Measurements from ENCODE around the gene GPR158.

The GPR158 gene

DNA sequence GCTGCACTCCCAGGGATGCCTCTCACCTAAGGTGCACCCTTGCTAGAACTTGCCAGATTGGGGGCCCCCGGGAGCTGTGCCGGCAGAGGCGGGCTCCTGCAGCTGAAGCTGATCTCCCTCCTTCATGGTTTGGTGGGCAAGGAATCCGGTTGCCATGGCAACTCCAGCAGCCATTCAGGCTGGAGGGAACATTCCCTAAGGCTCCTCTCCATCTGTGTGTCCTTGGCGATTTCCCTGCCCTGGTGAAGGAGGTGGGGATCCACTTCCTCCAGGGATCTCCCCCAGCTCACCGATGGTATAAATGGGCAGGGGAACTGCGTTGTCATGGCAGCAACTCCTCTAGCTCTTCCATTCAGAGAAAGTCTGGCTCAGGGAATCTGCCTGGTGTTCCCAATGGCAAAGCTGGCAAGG is 49.6 kb upstream of the GPR158 start:
- no peak for ATAC-seq
- TF ChIP-seq, protein P1, sequence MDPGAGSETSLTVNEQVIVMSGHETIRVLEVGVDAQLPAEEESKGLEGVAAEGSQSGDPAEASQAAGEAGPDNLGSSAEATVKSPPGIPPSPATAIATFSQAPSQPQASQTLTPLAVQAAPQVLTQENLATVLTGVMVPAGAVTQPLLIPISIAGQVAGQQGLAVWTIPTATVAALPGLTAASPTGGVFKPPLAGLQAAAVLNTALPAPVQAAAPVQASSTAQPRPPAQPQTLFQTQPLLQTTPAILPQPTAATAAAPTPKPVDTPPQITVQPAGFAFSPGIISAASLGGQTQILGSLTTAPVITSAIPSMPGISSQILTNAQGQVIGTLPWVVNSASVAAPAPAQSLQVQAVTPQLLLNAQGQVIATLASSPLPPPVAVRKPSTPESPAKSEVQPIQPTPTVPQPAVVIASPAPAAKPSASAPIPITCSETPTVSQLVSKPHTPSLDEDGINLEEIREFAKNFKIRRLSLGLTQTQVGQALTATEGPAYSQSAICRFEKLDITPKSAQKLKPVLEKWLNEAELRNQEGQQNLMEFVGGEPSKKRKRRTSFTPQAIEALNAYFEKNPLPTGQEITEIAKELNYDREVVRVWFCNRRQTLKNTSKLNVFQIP (CRISPR knock-in tag; IDR thresholded peaks at IDR 0.05; ENCODE audit: borderline replicate concordance, low read depth): no peak
- TF ChIP-seq, protein P2, sequence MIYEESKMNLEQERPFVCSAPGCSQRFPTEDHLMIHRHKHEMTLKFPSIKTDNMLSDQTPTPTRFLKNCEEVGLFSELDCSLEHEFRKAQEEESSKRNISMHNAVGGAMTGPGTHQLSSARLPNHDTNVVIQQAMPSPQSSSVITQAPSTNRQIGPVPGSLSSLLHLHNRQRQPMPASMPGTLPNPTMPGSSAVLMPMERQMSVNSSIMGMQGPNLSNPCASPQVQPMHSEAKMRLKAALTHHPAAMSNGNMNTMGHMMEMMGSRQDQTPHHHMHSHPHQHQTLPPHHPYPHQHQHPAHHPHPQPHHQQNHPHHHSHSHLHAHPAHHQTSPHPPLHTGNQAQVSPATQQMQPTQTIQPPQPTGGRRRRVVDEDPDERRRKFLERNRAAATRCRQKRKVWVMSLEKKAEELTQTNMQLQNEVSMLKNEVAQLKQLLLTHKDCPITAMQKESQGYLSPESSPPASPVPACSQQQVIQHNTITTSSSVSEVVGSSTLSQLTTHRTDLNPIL (CRISPR knock-in tag; IDR thresholded peaks at IDR 0.05; ENCODE audit: low read depth): no peak
- TF ChIP-seq ARNTL (CRISPR knock-in tag; IDR thresholded peaks at IDR 0.05; ENCODE audit: borderline replicate concordance, low read depth) (no peak), TOX (CRISPR knock-in tag; IDR thresholded peaks at IDR 0.05; ENCODE audit: borderline replicate concordance) (no peak), ZC3H10 (CRISPR knock-in tag; IDR thresholded peaks at IDR 0.05) (no peak), PPARA (CRISPR knock-in tag; IDR thresholded peaks at IDR 0.05; ENCODE audit: borderline replicate concordance) (no peak), OSR1 (CRISPR knock-in tag; IDR thresholded peaks at IDR 0.05) (no peak), ZFP30 (CRISPR knock-in tag; IDR thresholded peaks at IDR 0.05) (no peak), CSDC2 (CRISPR knock-in tag; IDR thresholded peaks at IDR 0.05) (no peak), ZNF565 (CRISPR knock-in tag; conservative IDR thresholded peaks at IDR 0.05; ENCODE audit: low read depth) (no peak), ZNF70 (CRISPR knock-in tag; IDR thresholded peaks at IDR 0.05) (no peak), SNAI2 (CRISPR knock-in tag; IDR thresholded peaks at IDR 0.05) (no peak), BACH2 (CRISPR knock-in tag; IDR thresholded peaks at IDR 0.05; ENCODE audit: borderline replicate concordance) (no peak), TCF4 (CRISPR knock-in tag; IDR thresholded peaks at IDR 0.05; ENCODE audit: borderline replicate concordance) (no peak), ESRRG (CRISPR knock-in tag; IDR thresholded peaks at IDR 0.05) (no peak), RARB (CRISPR knock-in tag; IDR thresholded peaks at IDR 0.05) (no peak), ZFP3 (CRISPR knock-in tag; IDR thresholded peaks at IDR 0.05) (no peak), ISL1 (CRISPR knock-in tag; IDR thresholded peaks at IDR 0.05) (no peak)
- TF ChIP-seq, protein P3, sequence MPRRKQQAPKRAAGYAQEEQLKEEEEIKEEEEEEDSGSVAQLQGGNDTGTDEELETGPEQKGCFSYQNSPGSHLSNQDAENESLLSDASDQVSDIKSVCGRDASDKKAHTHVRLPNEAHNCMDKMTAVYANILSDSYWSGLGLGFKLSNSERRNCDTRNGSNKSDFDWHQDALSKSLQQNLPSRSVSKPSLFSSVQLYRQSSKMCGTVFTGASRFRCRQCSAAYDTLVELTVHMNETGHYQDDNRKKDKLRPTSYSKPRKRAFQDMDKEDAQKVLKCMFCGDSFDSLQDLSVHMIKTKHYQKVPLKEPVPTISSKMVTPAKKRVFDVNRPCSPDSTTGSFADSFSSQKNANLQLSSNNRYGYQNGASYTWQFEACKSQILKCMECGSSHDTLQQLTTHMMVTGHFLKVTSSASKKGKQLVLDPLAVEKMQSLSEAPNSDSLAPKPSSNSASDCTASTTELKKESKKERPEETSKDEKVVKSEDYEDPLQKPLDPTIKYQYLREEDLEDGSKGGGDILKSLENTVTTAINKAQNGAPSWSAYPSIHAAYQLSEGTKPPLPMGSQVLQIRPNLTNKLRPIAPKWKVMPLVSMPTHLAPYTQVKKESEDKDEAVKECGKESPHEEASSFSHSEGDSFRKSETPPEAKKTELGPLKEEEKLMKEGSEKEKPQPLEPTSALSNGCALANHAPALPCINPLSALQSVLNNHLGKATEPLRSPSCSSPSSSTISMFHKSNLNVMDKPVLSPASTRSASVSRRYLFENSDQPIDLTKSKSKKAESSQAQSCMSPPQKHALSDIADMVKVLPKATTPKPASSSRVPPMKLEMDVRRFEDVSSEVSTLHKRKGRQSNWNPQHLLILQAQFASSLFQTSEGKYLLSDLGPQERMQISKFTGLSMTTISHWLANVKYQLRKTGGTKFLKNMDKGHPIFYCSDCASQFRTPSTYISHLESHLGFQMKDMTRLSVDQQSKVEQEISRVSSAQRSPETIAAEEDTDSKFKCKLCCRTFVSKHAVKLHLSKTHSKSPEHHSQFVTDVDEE (CRISPR knock-in tag; IDR thresholded peaks at IDR 0.05): no peak
- TF ChIP-seq, protein P4, sequence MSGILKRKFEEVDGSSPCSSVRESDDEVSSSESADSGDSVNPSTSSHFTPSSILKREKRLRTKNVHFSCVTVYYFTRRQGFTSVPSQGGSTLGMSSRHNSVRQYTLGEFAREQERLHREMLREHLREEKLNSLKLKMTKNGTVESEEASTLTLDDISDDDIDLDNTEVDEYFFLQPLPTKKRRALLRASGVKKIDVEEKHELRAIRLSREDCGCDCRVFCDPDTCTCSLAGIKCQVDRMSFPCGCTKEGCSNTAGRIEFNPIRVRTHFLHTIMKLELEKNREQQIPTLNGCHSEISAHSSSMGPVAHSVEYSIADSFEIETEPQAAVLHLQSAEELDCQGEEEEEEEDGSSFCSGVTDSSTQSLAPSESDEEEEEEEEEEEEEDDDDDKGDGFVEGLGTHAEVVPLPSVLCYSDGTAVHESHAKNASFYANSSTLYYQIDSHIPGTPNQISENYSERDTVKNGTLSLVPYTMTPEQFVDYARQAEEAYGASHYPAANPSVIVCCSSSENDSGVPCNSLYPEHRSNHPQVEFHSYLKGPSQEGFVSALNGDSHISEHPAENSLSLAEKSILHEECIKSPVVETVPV (CRISPR knock-in tag; IDR thresholded peaks at IDR 0.05): no peak

DNA sequence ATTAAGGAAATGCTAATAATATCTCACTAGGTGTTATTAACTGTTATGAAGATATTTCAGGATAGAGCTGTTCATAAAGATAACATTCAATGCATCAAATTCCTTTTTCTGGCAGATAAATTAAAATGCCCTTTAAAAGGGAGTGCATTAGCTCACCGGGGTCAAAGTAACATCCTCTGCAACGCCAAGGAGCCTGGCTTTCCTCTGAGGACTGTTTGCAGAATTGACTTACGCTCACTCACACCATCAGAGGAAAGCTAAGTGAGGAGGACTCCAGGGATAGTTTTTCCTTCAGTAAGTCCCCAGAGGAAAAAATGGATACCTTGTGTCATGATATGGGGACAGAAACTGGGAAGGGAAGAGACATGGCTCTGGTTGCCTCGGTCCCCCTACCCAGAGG is 45.2 kb upstream of the GPR158 start:
- no peak for TF ChIP-seq ARNTL (CRISPR knock-in tag; IDR thresholded peaks at IDR 0.05; ENCODE audit: borderline replicate concordance, low read depth)
- ATAC-seq: no peak

DNA sequence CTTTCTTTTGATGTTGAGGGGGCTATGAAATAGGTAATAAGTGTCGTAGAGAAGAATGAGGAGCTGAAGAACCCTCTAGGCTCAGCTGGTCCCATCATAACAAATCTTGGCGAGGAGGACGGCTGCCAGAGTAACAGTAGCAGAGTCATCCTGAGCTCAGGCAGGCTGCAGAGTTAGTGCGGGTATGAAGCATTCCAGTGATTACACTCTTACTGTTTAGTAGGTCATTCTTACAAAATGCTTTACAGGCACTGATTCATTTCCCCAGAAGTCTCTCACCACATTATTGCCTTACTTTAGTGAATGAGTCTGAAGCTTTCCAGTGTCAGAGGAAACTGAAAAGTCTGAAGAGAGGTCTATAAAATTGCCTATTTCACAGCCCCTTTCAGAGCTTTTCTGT is 43.9 kb upstream of the GPR158 start:
- ATAC-seq: no peak

More for the DNA sequence above, 43.9 kb upstream of the GPR158 start:
- TF ChIP-seq, protein P1 (CRISPR knock-in tag; IDR thresholded peaks at IDR 0.05; ENCODE audit: borderline replicate concordance, low read depth): no peak
- TF ChIP-seq, protein P5, sequence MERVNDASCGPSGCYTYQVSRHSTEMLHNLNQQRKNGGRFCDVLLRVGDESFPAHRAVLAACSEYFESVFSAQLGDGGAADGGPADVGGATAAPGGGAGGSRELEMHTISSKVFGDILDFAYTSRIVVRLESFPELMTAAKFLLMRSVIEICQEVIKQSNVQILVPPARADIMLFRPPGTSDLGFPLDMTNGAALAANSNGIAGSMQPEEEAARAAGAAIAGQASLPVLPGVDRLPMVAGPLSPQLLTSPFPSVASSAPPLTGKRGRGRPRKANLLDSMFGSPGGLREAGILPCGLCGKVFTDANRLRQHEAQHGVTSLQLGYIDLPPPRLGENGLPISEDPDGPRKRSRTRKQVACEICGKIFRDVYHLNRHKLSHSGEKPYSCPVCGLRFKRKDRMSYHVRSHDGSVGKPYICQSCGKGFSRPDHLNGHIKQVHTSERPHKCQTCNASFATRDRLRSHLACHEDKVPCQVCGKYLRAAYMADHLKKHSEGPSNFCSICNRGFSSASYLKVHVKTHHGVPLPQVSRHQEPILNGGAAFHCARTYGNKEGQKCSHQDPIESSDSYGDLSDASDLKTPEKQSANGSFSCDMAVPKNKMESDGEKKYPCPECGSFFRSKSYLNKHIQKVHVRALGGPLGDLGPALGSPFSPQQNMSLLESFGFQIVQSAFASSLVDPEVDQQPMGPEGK (CRISPR knock-in tag; IDR thresholded peaks at IDR 0.05; ENCODE audit: borderline replicate concordance): no peak
